HepG2 (cell line): ENCODE measurements around the gene C20orf202. TPM values are rescaled to one million over a fixed set of nuclear protein-coding genes. Genes with fewer than 3 reads are reported as not detected.

ENCODE experiments used
- E2F1 ChIP-seq: sonication (generic); formaldehyde crosslinking; IDR thresholded peaks from 2 replicates; pipeline ENCODE4 v1.5.0; 2020; ENCODE audit warnings: missing genetic modification reagents
- HDAC2 ChIP-seq: sonication (generic); formaldehyde crosslinking; IDR thresholded peaks from 2 replicates; pipeline ENCODE4 v1.4.0; 2020; ENCODE audit warnings: missing genetic modification reagents
- HOXA5 ChIP-seq: sonication (generic); formaldehyde crosslinking; IDR thresholded peaks from 2 replicates; pipeline ENCODE4 v1.4.0; 2020; ENCODE audit warnings: missing genetic modification reagents
- KDM5B ChIP-seq: sonication (generic); formaldehyde crosslinking; IDR thresholded peaks from 2 replicates; pipeline ENCODE4 v1.4.0; 2020; ENCODE audit warnings: missing genetic modification reagents, mild to moderate bottlenecking, borderline replicate concordance
- MAFG ChIP-seq: sonication (generic); formaldehyde crosslinking; IDR thresholded peaks from 2 replicates; pipeline ENCODE4 v1.5.1; 2020; ENCODE audit warnings: mild to moderate bottlenecking, missing genetic modification reagents
- MTF1 ChIP-seq: sonication (generic); formaldehyde crosslinking; IDR thresholded peaks from 2 replicates; pipeline ENCODE4 v1.5.0; 2020; ENCODE audit warnings: missing genetic modification reagents
- NCOA2 ChIP-seq: sonication (generic); formaldehyde crosslinking; IDR thresholded peaks from 2 replicates; pipeline ENCODE4 v1.8.0; 2022; ENCODE audit warnings: inconsistent platforms
- NFAT5 ChIP-seq: sonication (generic); formaldehyde crosslinking; IDR thresholded peaks from 2 replicates; pipeline ENCODE4 v1.4.0; 2020; ENCODE audit warnings: missing genetic modification reagents
- REST ChIP-seq, 2 experiments: IDR thresholded peaks; 2 replicates each; pipeline ENCODE4 v1.6.1; 2011 to 2012; ENCODE audit warnings: low read length in 2 of 2, borderline replicate concordance in 1 of 2, low read depth in 1 of 2, mild to moderate bottlenecking in 1 of 2, moderate library complexity in 1 of 2
- ZBTB21 ChIP-seq: sonication (generic); formaldehyde crosslinking; IDR thresholded peaks from 2 replicates; pipeline ENCODE4 v1.4.0; 2020; ENCODE audit warnings: missing genetic modification reagents
- ZNF510 ChIP-seq: sonication (generic); formaldehyde crosslinking; IDR thresholded peaks from 2 replicates; pipeline ENCODE4 v1.4.0; 2020; ENCODE audit warnings: low read depth, mild to moderate bottlenecking, missing genetic modification reagents
- ZNF563 ChIP-seq: sonication (generic); formaldehyde crosslinking; IDR thresholded peaks from 2 replicates; pipeline ENCODE4 v1.8.0; 2022; ENCODE audit warnings: mild to moderate bottlenecking, moderate library complexity, missing genetic modification reagents
- ZNF589 ChIP-seq: sonication (generic); formaldehyde crosslinking; conservative IDR thresholded peaks from 2 replicates; pipeline ENCODE4 v1.8.0; 2022; ENCODE audit warnings: mild to moderate bottlenecking, moderate library complexity, missing genetic modification reagents
- ZNF770 ChIP-seq: sonication (generic); formaldehyde crosslinking; IDR thresholded peaks from 2 replicates; pipeline ENCODE4 v1.5.0; 2020; ENCODE audit warnings: mild to moderate bottlenecking, missing genetic modification reagents
- ZNF772 ChIP-seq: sonication (generic); formaldehyde crosslinking; IDR thresholded peaks from 2 replicates; pipeline ENCODE4 v1.5.0; 2020; ENCODE audit warnings: mild to moderate bottlenecking, missing genetic modification reagents
- ZSCAN20 ChIP-seq: sonication (generic); formaldehyde crosslinking; IDR thresholded peaks from 2 replicates; pipeline ENCODE4 v1.4.0; 2020; ENCODE audit warnings: missing genetic modification reagents, mild to moderate bottlenecking, borderline replicate concordance
- polyA plus RNA-seq, 8 experiments: library from polyadenylated mRNA; depleted of rRNA in 3 of 8; stranded (reverse) in 7 of 8; unstranded in 1 of 8; fragments of >200 nt; fragmentation: Illumina TruSeq in 4 of 8; extraction: Trizol in 4 of 8; gene quantifications; 2 replicates each; pipeline versions ENCODE4 v1.2.1 to v1.2.3, GENCODE V29; 2011 to 2016; ENCODE audit warnings: low read depth in 4 of 8, missing spikeins in 1 of 8, mixed read lengths in 1 of 8; ENCODE audit not compliant: insufficient read depth in 1 of 8
- total RNA-seq, 5 experiments: library from RNA; depleted of rRNA; stranded (reverse); fragments of >200 nt; fragmentation: Illumina TruSeq; extraction: Trizol; gene quantifications; 2 replicates each; pipeline ENCODE4 v1.2.3, GENCODE V29; 2016; ENCODE audit warnings: low read depth in 1 of 5

Gene C20orf202
- total and polyA plus RNA-seq, 2 of the 13 experiments (the other 11 are each of a cell fraction or from before 2014, with no cell fraction given) = 0.20 to 1.2 TPM

GRCh38 chr20:1171461-1172093, 31.7 kb upstream of the C20orf202 start (continued):
- TF ChIP-seq NFAT5 (CRISPR knock-in tag) (peak; percentile 90), ZNF772 (CRISPR knock-in tag) (peak; percentile 81; the same call in 1 of the 2 replicates), ZNF510 (no peak), E2F1 (no peak), HDAC2 (peak; percentile 58; the same call in 1 of the 2 replicates), ZSCAN20 (CRISPR knock-in tag) (no peak; the same call in 1 of the 2 replicates), HOXA5 (CRISPR knock-in tag) (peak; percentile 72; the same call in 1 of the 2 replicates), NCOA2 (0 out of 2 replicates have a peak, but pooled peaks have one; percentile 51), ZNF563 (CRISPR knock-in tag) (peak; percentile 49; the same call in 1 of the 2 replicates), ZBTB21 (CRISPR knock-in tag) (peak; percentile 28; the same call in 1 of the 2 replicates), MAFG (CRISPR knock-in tag) (peak; percentile 5; the same call in 1 of the 2 replicates), ZNF770 (CRISPR knock-in tag) (peak; percentile 61; the same call in 1 of the 2 replicates), REST (IDR thresholded peaks at IDR 0.05; ENCODE audit: borderline replicate concordance in 1 of 2, low read depth in 1 of 2, low read length in 2 of 2) (peak in 1 of 2 experiments; percentile 97), KDM5B (CRISPR knock-in tag) (peak; percentile 32; the same call in 1 of the 2 replicates), ZNF589 (CRISPR knock-in tag) (0 out of 2 replicates have a peak, but pooled peaks have one; percentile 31), MTF1 (CRISPR knock-in tag) (0 out of 2 replicates have a peak, but pooled peaks have one; percentile 51)
